ENCODE measurements around the gene GAK.
"Not testable (repeated sequence)": the region's sequence is repeated elsewhere in the genome, so short reads cannot be mapped to it uniquely, and the experiment has no call there.

Gene GAK

GRCh38 chr4:931960-932712 lies at the start of gene GAK, which contains the start of gene TMEM175:
Gene GAK (minus strand): TSS chr4:932316. CDS start chr4:932187, 129 bp downstream.
Gene TMEM175 (plus strand): TSS chr4:932460. CDS start chr4:947740, 15,280 bp downstream.
- peak; percentile 99 for DNase-seq (ENCODE audit: low spot score)
- in situ Hi-C loops (cut with MboI; ENCODE audit: low pct_unique_long_range_greater_than_20kb, low sequenced_read_pairs, unreplicated experiment), result no loop called here
- TF ChIP-seq CTCF (IDR thresholded peaks at IDR 0.05; ENCODE audit: extremely low read depth, insufficient read depth, missing control alignments), result peak; percentile 1

GRCh38 chr4:978957-979701 lies 47.0 kb upstream of the GAK start:
- DNase-seq (ENCODE audit: low spot score), result no peak
- TF ChIP-seq CTCF (IDR thresholded peaks at IDR 0.05; ENCODE audit: extremely low read depth, insufficient read depth, missing control alignments), result no peak

GRCh38 chr4:976016-976415 lies 43.9 kb upstream of the GAK start:
- in situ Hi-C loops (cut with MboI; ENCODE audit: low pct_unique_long_range_greater_than_20kb, low sequenced_read_pairs, unreplicated experiment), result not testable (repeated sequence)

More at GRCh38 chr4:978957-979701, 47.0 kb upstream of the GAK start:
- in situ Hi-C loops (cut with MboI; ENCODE audit: low pct_unique_long_range_greater_than_20kb, low sequenced_read_pairs, unreplicated experiment), result no loop called here

GRCh38 chr4:974668-975067 lies 42.6 kb upstream of the GAK start:
- TF ChIP-seq CTCF (IDR thresholded peaks at IDR 0.05; ENCODE audit: extremely low read depth, insufficient read depth, missing control alignments), result no peak
- in situ Hi-C loops (cut with MboI; ENCODE audit: low pct_unique_long_range_greater_than_20kb, low sequenced_read_pairs, unreplicated experiment), result no loop called here
- no peak for DNase-seq (ENCODE audit: low spot score)

More at GRCh38 chr4:976016-976415, 43.9 kb upstream of the GAK start:
- DNase-seq (ENCODE audit: low spot score), result not testable (repeated sequence)

- in situ Hi-C loops (cut with MboI; ENCODE audit: low pct_unique_long_range_greater_than_20kb, low sequenced_read_pairs, unreplicated experiment), result no loop called here
- TF ChIP-seq CTCF (IDR thresholded peaks at IDR 0.05; ENCODE audit: extremely low read depth, insufficient read depth, missing control alignments), result no peak
- DNase-seq (ENCODE audit: low spot score), result peak; percentile 100
Measured at GRCh38 chr4:973431-974397, 41.6 kb upstream of the GAK start, which contains the start of gene DGKQ. Gene DGKQ (minus strand): TSS chr4:973569. CDS start chr4:973482, 87 bp downstream.

- in situ Hi-C loops (cut with MboI; ENCODE audit: low pct_unique_long_range_greater_than_20kb, low sequenced_read_pairs, unreplicated experiment), result no loop called here
- DNase-seq (ENCODE audit: low spot score), result peak; percentile 77
- no peak for TF ChIP-seq CTCF (IDR thresholded peaks at IDR 0.05; ENCODE audit: extremely low read depth, insufficient read depth, missing control alignments)
Measured at GRCh38 chr4:972651-973424, 40.7 kb upstream of the GAK start.

Measured in GM13977 (cell line).